PC-3 (cell line): ENCODE results near the gene AQP2.

Experiments
- EZH2 ChIP-seq: fragments of 300-600 bp; sonication (generic); IDR thresholded peaks from one replicate; pipeline ENCODE4 v1.6.1; 2017; ENCODE audit warnings: antibody characterized with exemption, mild to moderate bottlenecking, low read length; ENCODE audit not compliant: unreplicated experiment
- EZH2phosphoT487 ChIP-seq: fragments of 300-600 bp; sonication (generic); IDR thresholded peaks from 2 replicates; pipeline ENCODE4 v1.6.1; 2018; ENCODE audit warnings: mild to moderate bottlenecking, antibody characterized with exemption, low read length, borderline replicate concordance
- TF ChIP-seq, protein P1 (sequence below): fragments of 300-600 bp; sonication (generic); conservative IDR thresholded peaks from 2 replicates; pipeline ENCODE4 v1.5.1; 2017; ENCODE audit warnings: antibody characterized with exemption, low read depth, mild to moderate bottlenecking, low read length

DNA sequence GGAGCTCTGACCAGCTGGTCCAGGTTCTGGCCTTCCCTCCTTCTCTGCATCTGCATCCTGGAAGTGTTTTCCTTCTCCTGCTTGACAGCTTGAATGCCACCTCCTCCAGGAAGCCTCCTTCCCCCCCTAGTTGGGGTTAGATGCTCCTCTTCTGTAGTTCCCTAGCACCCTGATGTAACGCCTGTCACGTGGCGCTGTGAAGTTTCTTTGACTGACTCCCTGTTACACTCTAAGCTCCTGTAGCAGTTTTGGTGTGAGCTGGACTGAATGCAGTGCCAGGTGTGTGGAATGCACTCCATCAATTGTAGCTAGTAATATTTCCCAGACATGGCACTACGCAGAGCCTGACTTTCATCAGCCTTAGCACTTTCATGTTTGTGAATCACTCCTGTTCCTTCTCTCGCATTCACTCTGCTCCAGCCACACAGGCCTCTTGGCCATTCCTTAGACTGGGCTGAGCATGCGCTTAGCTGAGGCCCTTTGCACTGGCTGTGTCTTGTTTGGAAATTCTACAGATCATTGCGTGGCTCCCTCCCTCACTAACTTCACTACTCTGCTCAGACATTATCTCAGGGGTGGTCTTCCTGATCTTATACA lies 44.7 kb upstream of the AQP2 start:
- TF ChIP-seq, protein P1, sequence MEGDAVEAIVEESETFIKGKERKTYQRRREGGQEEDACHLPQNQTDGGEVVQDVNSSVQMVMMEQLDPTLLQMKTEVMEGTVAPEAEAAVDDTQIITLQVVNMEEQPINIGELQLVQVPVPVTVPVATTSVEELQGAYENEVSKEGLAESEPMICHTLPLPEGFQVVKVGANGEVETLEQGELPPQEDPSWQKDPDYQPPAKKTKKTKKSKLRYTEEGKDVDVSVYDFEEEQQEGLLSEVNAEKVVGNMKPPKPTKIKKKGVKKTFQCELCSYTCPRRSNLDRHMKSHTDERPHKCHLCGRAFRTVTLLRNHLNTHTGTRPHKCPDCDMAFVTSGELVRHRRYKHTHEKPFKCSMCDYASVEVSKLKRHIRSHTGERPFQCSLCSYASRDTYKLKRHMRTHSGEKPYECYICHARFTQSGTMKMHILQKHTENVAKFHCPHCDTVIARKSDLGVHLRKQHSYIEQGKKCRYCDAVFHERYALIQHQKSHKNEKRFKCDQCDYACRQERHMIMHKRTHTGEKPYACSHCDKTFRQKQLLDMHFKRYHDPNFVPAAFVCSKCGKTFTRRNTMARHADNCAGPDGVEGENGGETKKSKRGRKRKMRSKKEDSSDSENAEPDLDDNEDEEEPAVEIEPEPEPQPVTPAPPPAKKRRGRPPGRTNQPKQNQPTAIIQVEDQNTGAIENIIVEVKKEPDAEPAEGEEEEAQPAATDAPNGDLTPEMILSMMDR = no peak
- TF ChIP-seq EZH2phosphoT487 = no peak
- no peak for TF ChIP-seq EZH2
